Testis (tissue), 3 donors: Measurements from ENCODE around the gene ULBP2. TPM values are rescaled to one million over a fixed set of nuclear protein-coding genes. Genes with fewer than 3 reads are reported as not detected.
"Not testable (repeated sequence)": the region's sequence is repeated elsewhere in the genome, so short reads cannot be mapped to it uniquely, and the experiment has no call there.

ENCODE experiments used
- DNase-seq: peaks from one replicate; pipeline ENCODE4 v3.0.0-alpha.2; 2019
- H3K27ac ChIP-seq, 2 donors: fragments of 200-600 bp; sonication (generic); one replicate each; pipeline ENCODE4 v1.5.1; 2019
- H3K27me3 ChIP-seq: fragments of 200-600 bp; sonication (generic); one replicate; pipeline ENCODE4 v1.5.1; 2019
- H3K36me3 ChIP-seq: fragments of 200-600 bp; sonication (generic); one replicate; pipeline ENCODE4 v1.5.1; 2017; ENCODE audit warnings: low read depth; ENCODE audit errors: missing control alignments
- H3K4me1 ChIP-seq: fragments of 200-600 bp; sonication (generic); one replicate; pipeline ENCODE4 v1.5.1; 2019
- H3K4me3 ChIP-seq, 2 donors: fragments of 200-600 bp; sonication (generic); one replicate each; pipeline ENCODE4 v1.5.1; 2017 to 2019
- H3K9me3 ChIP-seq: fragments of 200-600 bp; sonication (generic); one replicate; pipeline ENCODE4 v1.5.1; 2017
- POLR2A ChIP-seq: fragments of 450-650 bp; IDR thresholded peaks from one replicate; pipeline ENCODE4 v1.6.1; 2017; ENCODE audit warnings: antibody characterized with exemption, mild to moderate bottlenecking, moderate library complexity
- WGBS, 2 donors: methylation state at CpG; one replicate each; pipeline ENCODE4 v1.1.5; 2018; 5-methylcytosine and 5-hydroxymethylcytosine counted together
- intact Hi-C: fragments of 100-400 bp; cut with DNase I; formaldehyde crosslinking; loops from one replicate; pipeline ENCODE4 v1.15.1; 2023; ENCODE audit warnings: low total_unique reads
- polyA plus RNA-seq: library from polyadenylated mRNA; stranded (reverse); fragments of 350-450 nt; fragmentation: Illumina TruSeq; extraction: RNeasy Lipid Tissue Mini Kit (QIAGEN cat#74804); gene quantifications from one replicate; pipeline ENCODE4 v1.2.3, GENCODE V29; 2014; ENCODE audit warnings: low read depth, low replicate concordance; ENCODE audit not compliant: insufficient read depth
- total RNA-seq, 2 donors: library from RNA; depleted of rRNA; stranded (reverse); fragments of >200 nt; gene quantifications; one replicate each; pipeline ENCODE4 v1.2.3, GENCODE V29; 2016
- TF ChIP-seq, protein P1 (sequence below), 3 experiments: fragments of 450-650 bp in 2 of 3; fragments of 200-600 bp in 1 of 3; sonication (generic) in 1 of 3; IDR thresholded peaks; one replicate each; pipeline ENCODE4 v1.5.1; 2016 to 2019; ENCODE audit warnings: antibody characterized with exemption in 3 of 3, mild to moderate bottlenecking in 2 of 3, moderate library complexity in 1 of 3

ULBP2 gene
- total and polyA plus RNA-seq, 3 donors from 2014 or later = 1.5 to 2.0 (median 1.9) TPM

DNA sequence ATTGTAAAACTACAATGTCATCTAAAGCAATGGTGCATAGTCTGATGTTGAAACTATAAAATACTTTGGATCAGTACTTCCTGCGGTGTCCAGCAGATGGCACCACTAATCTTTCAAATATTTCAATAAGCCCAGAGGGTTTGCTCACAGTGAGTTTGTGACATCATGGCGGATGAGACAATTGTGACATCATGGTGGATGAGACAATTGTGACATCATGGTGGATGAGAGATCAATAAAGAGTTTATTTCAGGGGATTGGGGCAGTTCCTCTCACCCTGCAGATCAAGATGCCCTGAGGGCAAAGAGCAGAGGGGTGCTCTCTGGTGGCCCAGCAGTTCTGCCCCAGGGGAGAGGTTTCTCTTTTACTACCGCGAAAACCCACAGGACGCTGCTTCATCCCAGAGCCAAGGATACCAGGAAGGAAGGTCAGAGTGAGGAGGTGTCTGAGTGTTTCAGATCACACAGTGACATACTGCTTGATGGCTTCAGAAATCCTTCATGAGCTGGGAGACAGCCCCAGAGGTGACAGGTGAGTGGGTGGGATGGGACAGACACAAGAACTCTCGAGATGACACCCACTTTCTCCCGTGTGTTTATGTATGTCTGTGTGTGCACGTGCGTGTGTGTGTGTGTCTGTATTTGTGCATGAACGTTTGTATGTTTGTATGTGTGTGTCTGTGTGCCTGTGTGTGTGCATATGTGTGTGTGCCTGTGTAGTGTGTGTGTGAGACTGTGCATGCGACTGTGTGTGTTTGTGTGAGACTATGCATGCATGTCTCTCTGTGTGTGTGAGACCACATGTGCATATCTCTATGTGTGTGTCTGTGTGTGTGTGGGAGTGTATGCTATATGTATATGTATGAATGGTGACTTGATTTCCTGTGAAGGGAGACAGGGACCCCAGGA is 7.3 kb upstream of the ULBP2 start:
- WGBS, 2 donors = 48 to 52% methylated on average over 11 of the region's 11 CpGs
- Histone ChIP-seq H3K4me3 (no peak overlapping the region), H3K36me3 (no peaks in the 10 kb centered on the region), H3K9me3 (no peaks in the 10 kb centered on the region), H3K27me3 (peaks cover 7% of the 10 kb centered on the region), H3K4me1 (peaks cover 10% of the 10 kb centered on the region), H3K27ac (no peak overlapping the region)
- TF ChIP-seq, protein P1, sequence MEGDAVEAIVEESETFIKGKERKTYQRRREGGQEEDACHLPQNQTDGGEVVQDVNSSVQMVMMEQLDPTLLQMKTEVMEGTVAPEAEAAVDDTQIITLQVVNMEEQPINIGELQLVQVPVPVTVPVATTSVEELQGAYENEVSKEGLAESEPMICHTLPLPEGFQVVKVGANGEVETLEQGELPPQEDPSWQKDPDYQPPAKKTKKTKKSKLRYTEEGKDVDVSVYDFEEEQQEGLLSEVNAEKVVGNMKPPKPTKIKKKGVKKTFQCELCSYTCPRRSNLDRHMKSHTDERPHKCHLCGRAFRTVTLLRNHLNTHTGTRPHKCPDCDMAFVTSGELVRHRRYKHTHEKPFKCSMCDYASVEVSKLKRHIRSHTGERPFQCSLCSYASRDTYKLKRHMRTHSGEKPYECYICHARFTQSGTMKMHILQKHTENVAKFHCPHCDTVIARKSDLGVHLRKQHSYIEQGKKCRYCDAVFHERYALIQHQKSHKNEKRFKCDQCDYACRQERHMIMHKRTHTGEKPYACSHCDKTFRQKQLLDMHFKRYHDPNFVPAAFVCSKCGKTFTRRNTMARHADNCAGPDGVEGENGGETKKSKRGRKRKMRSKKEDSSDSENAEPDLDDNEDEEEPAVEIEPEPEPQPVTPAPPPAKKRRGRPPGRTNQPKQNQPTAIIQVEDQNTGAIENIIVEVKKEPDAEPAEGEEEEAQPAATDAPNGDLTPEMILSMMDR (IDR thresholded peaks at IDR 0.05) = peak; percentile 77 to 88 (median 86)
- TF ChIP-seq POLR2A = no peak
- DNase-seq = peak; percentile 85
- intact Hi-C loops = no loop called here

DNA sequence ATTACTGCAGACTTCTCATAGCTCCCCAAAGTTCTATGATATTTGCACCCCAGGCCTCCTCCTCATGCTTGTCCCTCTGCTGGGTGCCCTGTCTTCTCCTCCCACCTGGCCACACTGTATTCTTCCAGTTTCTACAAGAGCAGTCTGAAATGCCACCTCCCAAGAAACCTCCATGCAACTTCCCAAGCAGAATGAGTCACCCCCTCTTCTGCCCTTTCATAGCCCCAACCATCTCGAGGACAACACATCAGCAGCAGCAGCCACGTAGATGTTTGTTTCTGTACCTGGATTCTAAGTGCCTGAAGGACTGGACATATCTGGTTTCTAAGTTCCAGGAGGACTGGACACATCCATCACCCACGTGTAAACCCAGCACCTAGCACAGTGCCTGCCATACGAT is 6.6 kb upstream of the ULBP2 start:
- DNase-seq = no peak

DNA sequence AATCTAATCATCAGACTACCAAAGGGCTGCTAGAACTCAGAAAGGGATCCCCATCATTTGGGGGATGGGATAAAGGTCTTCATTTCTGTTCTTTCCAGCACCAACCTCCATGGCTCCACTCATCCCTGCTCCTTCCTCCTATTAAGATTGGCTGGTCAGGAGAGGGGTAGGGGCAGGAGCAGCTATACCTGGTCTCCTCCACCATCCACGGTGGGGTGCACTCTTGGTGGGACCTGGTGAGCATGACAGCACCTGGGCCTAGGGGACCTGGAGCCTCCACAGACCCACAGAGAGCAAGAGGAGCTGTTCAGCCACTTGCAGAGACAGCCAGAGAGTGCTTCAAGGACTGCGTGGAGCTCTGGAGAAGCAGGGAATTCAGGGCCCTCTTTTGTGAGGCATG is 6.1 kb upstream of the ULBP2 start:
- WGBS, 2 donors = 73 to 81% methylated on average over 2 of the region's 2 CpGs

More for the DNA sequence above, 6.6 kb upstream of the ULBP2 start:
- no peak for TF ChIP-seq POLR2A
- TF ChIP-seq, protein P1 (IDR thresholded peaks at IDR 0.05) = no peak
- H3K36me3 ChIP-seq = no peaks in the 10 kb centered on the region
- no peaks in the 10 kb centered on the region for H3K9me3 ChIP-seq
- no peak overlapping the region for H3K4me3 ChIP-seq
- H3K4me1 ChIP-seq = peaks cover 10% of the 10 kb centered on the region
- peaks cover 7% of the 10 kb centered on the region for H3K27me3 ChIP-seq
- WGBS, 2 donors = 72% methylated on average over 4 of the region's 4 CpGs
- H3K27ac ChIP-seq = no peak overlapping the region
- intact Hi-C loops = no loop called here

DNA sequence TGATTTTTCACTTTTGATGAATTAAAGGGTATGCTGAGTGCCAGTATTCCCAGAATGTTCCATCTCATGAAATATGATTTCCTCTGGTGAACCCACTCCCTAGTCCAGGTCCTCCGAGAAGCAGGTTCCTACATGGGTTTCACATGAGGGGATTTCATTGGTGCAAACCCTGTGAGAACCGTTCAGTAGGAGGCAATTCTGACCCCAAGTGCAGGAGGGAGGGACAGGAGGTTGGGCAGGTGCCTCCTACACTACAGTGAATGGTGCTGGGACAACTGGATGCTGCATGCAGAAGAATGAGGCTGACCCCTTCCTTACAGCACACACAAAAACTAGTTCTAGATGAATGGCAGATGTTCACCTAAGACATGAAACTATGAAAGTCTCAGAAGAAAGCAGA is 5.1 kb upstream of the ULBP2 start:
- Histone ChIP-seq H3K27ac (no peak overlapping the region), H3K27me3 (peaks cover 7% of the 10 kb centered on the region), H3K36me3 (no peaks in the 10 kb centered on the region), H3K9me3 (no peaks in the 10 kb centered on the region), H3K4me1 (peaks cover 10% of the 10 kb centered on the region), H3K4me3 (no peak overlapping the region)
- 55 to 77% methylated on average over 2 of the region's 2 CpGs for WGBS, 2 donors
- intact Hi-C loops = no loop called here
- DNase-seq = no peak
- TF ChIP-seq POLR2A = no peak
- TF ChIP-seq, protein P1 (IDR thresholded peaks at IDR 0.05) = no peak

More for the DNA sequence above, 6.1 kb upstream of the ULBP2 start:
- Histone ChIP-seq H3K4me3 (no peak overlapping the region), H3K27me3 (peaks cover 7% of the 10 kb centered on the region), H3K4me1 (peaks cover 10% of the 10 kb centered on the region), H3K36me3 (no peaks in the 10 kb centered on the region), H3K27ac (no peak overlapping the region), H3K9me3 (no peaks in the 10 kb centered on the region)
- intact Hi-C loops = no loop called here
- TF ChIP-seq, protein P1 (IDR thresholded peaks at IDR 0.05) = no peak
- no peak for TF ChIP-seq POLR2A
- DNase-seq = no peak

DNA sequence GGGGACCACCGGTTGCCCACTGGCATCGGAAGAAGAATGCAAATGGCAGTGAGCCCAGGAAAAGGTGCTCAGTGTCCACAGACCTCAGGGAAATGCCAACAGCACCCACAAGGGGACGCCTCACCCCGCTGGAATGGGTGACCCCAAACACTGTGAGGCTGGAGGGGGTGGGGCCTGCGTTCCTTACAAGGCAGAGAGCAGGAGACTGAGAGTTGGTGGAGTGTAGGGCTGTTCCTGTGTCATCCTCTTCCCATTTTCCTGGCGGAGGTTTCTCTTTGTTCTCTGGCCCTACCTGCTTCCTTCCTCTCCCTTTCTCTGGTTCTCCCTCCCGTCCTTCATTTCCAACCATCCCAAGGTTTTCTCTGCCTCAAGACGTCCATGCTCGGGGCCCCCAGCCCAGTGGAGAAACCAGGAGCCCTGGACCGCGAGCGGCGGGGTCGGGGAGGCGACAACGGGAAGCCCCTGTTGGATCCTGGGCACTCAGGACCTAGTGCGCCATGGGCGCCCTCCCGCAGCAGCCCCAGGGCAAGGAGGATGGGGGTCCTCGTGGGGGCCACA is 3.7 kb upstream of the ULBP2 start:
- DNase-seq, H3K27ac ChIP-seq, H3K27me3 ChIP-seq, H3K4me1 ChIP-seq, H3K36me3 ChIP-seq, H3K9me3 ChIP-seq, intact Hi-C loops: not testable (repeated sequence)
- H3K4me3 ChIP-seq = peak overlapping the region; percentile 25 to 45
- 5 to 6% methylated on average over 12 to 17 of the region's 20 CpGs for WGBS, 2 donors
